Activated CD8-positive, alpha-beta memory T cell treated with anti-CD3 and anti-CD28 coated beads, Interleukin-2, amount 50 U/mL, for 48 hours (primary cell): ENCODE measurements around the gene KLHL30.

Experiments used
- DNase-seq: peaks from one replicate; pipeline ENCODE4 v3.0.0-alpha.2; 2020

Gene KLHL30

DNA sequence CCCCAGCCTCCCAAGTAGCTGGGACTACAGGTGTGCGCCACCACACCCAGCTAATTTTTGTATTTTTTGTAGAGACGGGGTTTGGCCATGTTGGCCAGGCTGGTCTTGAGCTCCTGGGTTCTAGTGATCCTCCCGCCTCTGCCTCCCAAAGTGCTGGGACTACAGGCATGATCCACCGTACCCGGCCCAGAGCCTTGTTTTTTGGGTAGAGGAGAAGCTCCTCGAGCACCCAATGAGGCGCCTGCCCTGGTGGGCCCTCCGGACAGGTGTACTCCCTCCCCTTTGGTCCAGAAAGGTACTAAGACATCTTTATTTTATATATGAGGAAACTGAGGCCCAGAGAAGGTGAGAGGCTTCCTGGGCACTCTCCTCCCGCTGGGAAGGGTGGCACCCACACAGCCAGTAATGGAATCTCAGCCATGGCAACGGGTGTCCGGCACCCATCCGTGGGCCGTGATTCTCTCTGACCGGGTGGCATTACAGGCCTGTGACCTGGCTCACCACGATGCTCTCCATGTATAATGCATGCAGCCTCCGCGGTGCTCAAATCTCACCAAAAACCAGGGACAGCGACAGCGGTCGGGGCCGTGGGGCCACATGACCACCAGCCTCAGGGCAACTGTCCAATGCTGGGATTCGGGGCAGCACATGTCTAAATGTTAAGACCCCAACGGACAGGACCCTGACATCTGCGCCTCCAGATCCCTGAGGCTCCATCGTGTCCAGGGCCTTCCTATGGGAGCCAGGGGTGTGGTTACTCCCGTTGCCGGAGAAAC, 16.8 kb upstream of the KLHL30 start:
- DNase-seq = no peak

DNA sequence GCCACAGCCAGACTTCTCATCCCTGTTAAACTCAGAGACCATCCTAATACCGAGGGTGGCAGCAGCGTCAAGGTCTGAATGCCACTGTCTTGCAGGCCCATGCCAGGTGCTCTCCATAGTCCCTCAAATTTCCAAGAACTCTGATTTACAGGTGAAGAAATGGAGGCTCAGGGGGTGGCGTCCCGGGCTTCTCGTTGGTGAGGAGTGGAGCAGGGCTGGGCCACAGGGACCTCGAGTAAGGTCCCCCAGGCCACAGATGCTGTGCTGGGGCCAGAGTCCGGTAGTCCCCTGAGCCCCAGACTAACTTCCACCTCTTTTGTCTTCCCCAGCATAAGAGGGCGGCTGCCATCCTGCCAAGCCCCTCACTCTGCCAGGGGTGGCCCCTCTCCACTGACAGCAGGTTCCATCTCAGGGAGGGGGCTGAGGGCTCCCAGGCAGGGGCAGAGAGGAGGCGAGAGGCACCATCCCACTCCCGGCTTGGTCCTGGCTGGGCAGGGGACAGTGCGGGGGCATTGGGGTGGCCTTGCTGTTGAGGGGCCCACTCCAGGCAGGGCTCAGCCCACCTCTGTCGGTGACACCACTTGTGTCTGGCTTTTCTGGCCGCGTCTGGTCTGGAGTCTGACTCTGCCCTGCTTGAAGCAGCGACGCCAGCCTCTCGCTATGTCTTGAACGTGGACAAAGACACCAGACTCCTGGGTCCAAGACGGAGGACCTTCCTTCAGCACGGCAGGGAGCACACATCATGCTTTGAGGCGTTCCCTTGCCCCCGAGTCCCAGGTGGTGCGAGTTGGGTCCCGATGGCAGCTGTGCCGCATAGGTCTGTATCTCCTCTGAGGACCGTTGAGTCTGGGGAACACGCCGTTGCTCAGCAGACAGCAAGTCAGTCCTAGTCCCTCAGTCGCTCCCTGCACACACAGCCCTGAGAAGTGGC, 15.9 kb upstream of the KLHL30 start:
- no peak for DNase-seq

DNA sequence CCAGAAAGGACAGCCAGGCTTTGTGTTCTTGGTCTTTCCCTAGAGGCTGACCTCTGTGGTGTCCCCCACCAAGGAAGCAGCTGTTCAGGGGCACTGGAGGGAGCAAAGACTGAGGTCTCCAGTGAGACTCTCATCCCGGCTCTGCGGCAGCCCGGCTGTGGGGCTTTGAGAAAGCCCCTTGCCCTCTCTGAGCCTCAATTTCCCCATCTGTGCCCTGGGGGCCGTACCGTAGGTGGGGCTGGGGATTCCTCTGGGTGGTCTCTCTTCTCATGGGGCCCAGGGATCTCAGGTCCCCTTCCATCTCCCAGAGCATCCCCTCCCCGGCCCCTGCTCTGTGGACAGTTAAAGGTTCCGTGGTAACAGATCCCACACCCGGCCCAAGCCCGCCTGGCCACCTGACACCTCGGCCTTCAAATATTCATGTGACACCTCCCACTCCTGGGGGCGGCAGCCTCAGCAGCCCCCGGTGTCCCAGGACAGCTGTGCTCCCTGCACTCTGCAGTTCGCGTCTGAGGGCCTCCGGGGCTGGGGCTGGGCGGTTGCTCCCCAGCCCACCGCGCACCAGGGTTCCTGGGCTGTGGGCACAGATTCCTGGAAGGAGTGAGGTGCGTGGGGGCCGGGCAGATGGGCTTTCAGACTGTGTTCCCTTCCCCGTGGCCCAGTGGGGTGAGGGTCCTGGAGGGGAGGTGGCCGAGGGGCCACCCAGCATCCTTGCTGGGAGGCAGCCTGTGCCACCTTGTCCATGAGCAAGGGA, 15.1 kb upstream of the KLHL30 start:
- DNase-seq = no peak

DNA sequence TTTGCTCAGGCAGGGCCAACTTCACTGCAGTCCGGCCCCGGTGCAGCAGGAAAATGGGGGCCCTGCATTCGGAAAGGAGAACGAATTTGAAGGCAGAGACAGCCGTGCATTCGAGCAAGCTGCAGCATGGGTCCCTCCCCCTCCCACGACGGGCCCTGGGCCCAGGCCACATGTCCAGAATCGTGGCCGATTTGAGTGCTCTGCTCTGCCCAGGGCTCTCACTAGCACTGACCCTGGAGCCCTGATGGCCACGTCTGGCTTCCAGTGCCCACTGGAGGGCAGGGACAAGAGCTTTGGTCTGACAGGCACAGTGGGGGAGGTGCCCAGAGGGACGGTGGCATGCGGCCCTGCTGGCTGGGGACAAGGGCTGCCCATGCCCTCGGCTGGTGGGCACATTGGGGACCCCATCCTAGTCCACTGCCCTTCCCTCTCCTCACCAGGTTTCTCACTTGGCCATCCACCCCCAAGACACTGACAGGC, 14.4 kb upstream of the KLHL30 start:
- DNase-seq = no peak

DNA sequence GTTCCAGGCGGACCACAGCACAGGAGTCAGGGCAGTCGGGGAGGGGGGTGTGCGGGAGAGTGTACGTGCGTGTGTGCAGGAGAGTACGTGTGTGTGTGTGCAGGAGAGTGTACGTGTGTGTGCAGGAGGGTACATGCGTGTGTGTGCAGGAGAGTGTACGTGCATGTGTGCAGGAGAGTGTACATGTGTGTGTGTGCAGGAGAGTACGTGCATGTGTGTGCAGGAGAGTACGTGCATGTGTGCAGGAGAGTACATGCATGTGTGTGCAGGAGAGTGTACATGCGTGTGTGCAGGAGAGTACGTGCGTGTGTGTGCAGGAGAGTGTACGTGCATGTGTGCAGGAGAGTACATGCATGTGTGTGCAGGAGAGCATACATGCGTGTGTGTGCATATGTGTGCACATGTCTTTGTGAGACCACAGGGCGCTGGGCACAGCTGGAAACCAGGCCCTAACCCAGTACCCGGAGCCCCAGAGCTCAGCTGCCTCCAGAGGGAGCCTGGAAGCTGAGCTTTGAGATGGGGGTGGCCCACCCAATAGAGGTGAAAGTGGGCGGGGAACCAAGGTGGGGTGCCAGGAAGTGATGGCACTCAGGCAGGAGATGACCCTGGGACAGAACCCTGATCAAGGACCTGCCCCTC, 13.9 kb upstream of the KLHL30 start:
- DNase-seq = no peak

DNA sequence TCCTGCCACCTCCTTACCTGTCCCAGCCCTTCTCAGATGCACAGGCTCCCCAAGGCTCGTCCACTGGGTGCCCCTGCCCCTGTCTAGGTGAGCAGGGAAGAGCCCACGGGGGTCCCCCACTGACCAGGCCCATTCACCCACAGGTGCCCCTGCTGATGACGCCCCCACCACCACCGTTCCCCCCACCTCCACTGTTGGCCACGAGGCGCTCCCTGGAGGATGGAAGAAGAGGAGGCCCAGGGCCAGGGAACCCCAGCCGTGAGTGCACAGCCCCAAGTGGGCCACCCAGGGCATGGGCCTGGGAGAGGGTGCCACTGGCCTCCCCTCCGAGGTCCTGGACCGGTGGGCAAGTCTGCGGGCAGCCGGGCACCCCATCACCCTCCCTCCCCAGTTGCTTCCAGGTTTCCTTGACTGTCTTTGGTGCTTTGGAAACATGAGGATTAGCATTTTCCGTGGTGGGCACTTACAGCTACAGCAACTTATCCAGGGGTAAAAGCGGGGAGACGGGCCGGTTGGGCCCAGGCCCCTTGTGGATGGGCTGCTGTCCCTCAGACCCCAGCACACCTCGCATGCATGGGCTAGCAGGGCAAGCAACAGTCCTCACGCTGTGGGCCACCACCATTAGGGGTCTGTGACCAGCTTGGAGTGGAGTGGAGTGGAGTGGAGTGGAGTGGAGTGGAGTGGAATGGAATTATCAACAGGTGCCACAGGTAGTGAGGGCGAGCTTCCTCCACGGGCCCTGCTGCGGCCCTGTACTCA, 13.2 kb upstream of the KLHL30 start:
- no peak for DNase-seq

DNA sequence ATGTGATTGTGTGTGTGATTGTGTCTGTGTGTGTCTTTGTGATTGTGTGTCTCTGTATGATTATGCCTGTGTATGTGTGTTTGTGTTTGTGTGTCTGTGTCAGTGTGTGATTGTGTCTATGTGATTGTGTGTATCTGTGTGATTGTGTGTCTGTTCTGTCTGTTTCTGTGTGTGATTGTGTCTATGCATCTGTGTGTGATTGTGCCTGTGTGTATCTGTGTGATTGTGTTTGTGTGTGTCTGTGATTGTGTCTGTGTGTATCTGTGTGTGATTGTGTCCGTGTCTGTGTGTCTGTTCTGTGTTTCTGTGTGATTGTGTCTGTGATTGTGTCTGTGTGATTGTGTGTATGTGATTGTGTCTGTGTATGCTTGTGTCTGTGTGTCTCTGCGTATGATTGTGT, 12.1 kb upstream of the KLHL30 start:
- no peak for DNase-seq

DNA sequence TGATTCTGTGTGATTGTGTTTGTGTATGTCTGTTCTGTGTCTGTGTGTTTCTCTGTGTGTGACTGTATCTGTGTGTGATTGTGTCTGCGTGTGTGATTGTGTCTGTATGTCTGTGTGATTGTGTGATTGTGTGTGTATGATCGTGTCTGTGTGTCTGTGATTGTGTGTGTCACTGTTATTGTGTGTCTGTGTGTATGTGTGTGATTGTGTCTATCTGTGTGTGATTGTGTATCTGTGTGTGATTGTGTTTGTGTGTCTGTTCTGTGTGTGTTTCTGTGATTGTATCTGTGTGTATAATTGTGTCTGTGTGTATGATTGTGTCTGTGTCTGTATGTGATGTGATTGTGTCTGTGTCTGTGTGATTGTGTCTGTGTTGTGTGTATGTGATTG, 11.7 kb upstream of the KLHL30 start:
- no peak for DNase-seq

DNA sequence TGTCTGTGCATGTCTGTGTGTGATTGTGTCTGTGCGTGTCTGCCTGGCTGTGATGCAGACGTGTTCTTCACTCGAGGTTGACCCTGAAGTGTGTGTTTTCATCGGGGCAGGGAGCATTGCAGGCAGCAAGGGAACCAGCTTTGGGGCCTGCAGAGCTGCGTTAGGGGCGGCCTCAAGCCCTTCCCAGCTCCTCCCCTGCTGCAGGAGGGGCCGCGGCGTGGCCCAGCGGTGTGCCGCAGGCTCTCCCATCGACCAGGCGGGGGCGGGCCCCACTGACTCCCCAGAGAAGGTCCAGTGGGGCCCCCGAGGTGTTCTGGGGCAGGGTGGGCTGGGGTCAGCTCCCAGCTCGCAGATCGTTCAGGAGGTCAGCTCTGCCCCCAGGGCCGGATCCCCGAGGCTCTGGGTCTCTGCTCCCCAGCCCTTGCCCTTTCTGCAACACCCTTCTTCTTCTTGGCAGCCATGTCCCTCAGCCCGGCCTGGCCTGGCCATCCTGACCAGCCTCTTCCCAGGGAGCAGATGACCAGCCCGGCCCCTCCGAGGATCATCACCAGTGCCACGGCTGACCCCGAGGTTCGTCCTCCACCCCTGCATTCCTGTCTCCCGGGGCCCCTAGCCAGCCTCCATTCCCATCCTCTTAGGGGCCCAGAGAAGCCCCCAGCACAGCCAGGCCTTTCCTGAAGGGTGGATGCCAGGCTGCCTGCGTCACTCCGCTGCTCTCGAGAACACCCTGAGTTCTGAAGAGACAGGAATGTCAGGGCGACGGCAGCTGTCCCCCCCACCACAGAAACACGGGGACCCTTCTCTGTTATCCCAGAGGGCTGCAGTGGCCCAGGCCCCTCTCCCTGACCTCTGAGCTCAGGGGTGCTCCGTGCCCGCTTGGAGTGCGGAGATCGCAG, 11.1 kb upstream of the KLHL30 start:
- no peak for DNase-seq

DNA sequence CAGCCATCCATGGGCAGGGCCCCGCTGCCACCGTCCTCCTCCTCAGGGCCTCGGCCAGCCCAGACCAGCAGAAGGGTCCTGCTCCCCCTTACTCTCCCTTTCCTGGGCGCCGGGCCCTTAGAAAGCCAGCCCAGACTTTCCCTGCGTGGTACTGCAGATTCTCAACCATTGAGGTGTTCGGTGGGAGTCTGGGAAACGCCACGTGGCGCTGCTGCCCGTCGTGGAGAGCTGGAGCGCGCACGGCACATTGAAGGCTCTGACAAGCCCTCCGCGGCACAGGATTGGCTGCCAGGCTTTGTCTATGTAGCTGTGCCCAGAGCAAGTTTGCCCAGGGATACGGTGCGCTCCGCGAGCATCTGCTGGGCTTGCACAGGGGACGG, 10.4 kb upstream of the KLHL30 start:
- DNase-seq = no peak

DNA sequence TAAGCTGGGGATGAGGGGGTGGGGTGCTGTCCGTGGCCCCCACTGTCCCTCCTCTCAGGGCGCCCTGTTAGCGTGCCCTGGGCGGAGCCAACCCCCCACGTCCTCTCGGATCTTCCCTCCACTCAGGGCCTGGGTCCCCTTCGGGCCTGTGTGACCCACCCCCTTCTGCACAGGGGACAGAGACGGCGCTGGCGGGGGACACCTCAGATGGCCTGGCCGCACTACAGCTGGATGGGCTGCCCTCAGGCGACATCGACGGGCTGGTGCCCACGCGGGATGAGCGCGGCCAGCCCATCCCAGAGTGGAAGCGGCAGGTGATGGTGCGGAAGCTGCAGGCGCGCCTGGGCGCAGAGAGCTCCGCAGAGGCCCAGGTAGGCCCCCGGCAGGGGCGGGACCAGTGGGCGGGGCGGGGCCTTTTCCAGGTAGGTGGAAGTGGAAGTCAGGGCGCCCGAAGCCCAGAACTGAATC, 9.9 kb upstream of the KLHL30 start:
- DNase-seq = no peak

DNA sequence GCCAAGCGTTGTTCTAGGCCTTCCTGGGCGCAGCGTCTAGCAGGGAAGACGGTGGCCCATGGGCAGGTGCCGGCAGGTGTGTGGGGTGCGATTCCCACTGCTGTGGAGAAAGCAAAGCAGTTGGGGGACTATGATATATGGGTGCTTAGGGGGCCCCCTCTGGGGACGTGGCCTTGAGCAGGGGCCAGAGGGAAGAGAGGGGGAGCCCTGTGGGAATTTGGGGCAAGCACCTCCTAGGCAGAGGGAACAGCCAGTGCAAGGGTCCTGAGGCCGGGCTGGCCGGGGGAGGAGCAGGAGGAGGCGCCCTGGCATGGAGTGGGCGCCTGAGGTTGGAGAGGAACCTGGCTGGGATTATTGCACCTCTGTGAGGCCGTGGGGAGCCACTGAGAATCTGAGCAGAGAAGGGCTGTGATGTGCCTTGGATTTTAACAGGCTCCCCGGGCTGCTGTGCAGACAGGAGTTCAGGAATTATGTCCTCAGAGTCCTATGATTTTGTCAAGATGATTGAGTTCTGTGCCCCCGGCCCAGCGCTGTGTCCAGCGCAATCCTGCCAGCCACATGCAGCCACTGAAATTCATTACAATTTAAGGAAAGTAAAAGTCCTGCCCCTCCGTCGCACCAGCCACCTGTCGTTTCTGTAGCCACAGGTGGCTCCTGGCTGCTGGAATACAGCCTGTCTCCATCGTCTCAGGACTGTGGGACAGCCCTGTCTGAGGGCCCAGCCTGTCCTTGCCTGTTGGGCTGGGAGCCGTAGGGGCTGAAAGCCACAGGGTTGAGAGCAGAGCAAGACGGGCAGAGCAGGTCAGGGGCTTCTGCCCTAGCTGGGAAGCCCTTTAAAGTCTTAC, 9.1 kb upstream of the KLHL30 start:
- no peak for DNase-seq

DNA sequence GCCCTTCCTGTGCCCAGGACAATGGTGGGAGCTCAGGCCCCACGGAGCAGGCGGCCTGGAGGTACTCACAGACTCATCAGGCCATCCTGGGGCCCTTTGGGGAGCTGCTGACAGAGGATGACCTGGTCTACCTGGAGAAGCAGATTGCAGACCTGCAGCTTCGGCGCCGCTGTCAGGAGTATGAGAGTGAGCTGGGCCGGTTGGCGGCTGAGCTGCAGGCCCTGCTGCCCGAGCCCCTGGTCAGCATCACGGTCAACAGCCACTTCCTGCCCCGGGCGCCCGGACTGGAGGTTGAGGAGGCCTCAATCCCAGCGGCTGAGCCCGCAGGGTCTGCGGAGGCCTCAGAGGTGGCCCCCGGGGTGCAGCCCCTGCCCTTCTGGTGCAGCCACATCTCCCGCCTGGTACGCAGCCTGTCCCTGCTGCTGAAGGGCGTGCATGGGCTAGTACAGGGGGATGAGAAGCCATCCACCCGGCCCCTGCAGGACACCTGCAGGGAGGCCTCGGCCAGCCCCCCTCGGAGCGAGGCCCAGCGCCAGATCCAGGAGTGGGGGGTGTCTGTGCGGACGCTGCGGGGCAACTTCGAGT, 8.3 kb upstream of the KLHL30 start:
- DNase-seq = no peak

DNA sequence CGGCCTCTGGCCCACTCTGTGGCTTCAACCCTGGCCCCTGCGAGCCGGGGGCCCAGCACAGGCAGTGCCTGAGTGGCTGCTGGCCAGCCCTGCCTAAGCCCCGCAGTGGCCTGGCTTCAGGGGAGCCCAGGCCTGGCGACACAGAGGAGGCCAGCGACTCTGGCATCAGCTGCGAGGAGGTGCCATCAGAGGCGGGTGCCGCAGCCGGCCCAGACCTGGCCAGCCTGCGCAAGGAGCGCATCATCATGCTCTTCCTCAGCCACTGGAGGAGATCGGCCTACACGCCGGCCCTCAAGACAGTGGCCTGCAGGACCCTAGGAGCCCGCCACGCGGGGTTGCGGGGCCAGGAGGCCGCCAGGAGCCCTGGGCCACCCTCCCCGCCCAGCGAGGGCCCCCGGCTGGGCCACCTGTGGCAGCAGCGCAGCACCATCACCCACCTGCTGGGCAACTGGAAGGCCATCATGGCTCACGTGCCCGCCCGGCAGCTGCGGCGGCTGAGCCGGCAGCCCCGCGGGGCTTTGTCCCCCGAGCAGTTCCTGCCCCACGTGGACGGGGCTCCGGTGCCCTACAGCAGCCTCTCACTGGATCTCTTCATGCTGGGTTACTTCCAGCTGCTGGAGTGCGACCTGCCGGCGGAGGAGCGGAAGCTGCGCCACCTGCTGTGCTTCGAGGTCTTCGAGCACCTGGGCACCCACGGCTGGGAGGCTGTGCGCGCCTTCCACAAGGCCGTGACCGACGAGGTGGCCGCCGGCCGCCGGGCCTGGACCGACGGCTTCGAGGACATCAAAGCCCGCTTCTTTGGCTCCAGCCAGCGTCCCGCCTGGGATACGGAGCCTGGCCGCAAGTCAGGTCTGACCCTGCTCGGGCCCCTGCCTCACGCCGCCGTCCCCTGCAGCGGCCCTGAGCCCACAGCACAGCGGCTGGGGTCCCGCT, 7.5 kb upstream of the KLHL30 start:
- no peak for DNase-seq

DNA sequence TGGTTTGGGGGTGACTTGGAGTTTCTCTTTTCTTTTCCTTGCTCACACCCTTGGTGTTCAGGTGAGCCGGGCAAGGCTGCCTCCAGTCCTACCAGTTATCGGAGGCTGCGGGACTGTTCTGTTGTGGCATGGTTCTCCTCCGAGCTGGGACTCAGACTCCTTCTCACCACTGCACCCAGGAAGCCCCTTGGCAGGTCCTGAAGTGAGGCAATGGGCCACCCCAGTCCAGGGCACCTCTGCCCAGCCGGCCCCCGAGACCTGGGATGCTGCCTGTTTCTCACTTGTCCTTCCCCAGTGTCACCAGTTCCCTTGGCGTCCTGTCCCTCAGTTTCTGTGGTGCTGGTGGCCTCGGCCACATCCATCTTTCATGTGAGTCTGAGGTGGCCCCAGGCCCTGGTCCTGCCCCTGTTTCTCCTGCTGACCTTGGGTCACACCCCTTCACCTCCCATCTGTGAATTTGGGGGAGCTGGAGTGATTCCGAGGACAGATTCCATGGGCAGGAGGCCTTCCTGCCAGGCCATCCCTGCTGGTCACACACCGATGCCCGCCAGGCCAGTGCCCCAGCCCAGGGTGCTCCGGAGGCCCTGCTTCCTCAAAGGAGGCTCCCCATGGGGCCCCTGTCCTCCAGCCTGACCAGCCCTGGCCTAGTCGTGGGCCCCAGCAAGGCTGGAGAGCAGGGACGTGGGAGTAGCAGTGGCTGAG, 6.6 kb upstream of the KLHL30 start:
- DNase-seq = no peak

DNA sequence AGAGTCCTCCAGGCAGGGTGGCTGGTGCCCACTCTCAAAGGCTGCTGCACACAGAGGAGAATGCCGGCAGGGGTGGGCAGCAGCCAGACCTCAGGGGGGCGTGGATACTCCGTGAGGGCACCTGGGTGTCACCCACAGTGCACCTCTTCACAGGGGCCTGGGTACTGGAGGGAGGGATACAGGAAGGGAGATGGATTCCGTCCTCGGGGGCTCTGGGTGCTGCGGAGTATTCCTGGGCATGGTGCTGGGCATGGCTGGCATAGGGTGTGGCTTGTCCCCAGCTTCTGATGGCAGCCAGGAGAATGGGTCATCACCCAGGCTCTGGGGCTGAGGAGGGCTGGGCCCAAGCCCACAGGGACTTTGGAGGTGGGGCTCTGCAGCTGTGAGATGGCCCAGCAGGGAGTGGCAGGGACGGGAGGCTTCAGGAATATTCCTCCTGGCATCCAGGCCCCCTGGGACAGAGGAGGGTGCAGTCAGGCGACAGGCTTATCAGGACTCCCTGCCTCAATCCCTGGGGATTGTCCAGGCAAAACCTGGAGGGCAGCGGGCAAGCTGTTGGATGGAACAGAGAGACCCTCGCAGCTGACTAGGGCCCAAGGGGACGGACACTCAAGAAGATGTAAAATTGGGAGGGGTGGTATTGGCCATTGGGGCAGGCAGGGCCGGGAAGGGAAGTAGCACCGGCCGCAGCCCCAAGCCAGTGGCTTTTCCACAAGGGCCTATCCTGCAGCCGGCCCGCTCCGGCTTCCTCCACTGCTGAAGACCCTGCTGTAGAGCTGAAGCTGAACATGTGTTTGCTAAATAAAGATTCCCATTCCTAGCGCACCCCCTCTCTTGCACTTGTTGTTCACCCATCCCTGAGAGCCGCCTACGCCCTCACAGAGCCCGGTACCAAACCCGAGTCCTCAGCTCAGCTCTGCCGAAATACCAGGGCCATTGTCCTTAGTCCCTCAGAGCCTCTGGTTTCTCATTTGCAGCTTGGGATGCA, 5.7 kb upstream of the KLHL30 start:
- DNase-seq = no peak
